T-helper 2 cell treated with Interferon-gamma antibody and Interleukin-4, amounts not matched to agents 100 ng/mL and 5 ng/mL, for 36 hours (primary cell): ENCODE measurements around the gene CCR7. TPM values are rescaled to one million over a fixed set of nuclear protein-coding genes. Genes with fewer than 3 reads are reported as not detected.
"Not testable (repeated sequence)": the region's sequence is repeated elsewhere in the genome, so short reads cannot be mapped to it uniquely, and the experiment has no call there.

Experiments used
- intact Hi-C: fragments of 100-400 bp; cut with micrococcal nuclease; formaldehyde crosslinking; loops from one replicate; pipeline ENCODE4 v1.15.1; 2023
- total RNA-seq: library from RNA; stranded (reverse); gene quantifications from 2 replicates; pipeline ENCODE4 v1.2.3, GENCODE V29; 2022

The CCR7 gene
- total RNA-seq, 1 donor from 2014 or later, result 113 TPM

DNA sequence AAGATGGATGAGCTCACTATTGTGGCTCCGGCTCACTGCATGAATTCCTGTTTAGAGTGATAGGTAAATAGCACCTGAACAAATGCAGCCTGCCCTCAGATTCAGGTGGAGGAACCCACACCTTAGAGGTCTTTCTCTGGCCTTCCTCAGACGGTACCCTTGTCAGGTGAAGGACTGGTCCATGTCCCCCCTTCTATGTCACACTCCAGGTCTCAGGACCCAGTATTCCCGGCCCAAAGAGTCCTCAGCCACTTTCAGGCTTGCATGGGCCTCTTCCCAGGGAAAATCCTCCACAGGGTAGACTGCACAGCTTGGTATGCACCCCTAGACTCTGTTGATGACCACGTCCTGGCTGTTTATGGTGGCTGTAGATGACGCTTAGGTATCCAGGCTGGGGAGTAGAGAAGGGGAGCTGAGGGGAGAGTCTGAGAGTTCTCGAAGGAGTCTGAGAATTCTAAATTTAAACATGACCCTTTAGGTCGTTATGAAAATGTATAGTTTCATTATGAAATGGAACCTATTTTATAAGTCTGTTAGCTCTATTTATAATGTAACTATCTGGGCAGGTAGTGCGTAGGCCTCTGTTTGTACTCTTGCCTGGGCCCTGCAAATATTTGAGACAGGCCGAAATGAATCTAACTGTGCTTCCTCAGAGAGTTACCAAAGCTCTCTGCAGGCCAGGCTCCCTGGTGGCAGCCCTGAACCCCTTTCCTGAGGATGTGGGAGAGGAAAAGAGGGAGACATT lies 32.5 kb upstream of the CCR7 start:
- intact Hi-C loops, result loop anchor here (1.0 to 2.0 kb wide), 2 partner anchors 21 to 32 kb away; partner anchors contain the start of gene CCR7

DNA sequence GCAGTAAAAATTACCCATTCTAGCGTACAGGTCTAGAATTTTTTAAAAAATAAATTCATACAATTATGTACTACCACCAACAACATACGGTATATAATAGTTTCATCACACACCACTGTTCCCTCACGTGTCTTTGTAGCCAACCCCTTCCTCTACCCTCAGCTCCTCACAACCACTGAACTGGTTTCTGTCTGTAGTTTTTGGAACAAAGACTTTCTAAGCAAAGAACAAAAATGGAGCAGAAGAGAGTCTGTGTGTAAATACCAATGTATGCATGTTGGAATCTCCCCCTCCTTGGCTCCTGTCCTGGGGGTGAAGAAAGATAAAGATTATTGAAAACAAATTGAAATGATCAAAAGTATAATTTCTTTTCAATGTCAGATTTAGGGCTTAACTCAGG lies 31.9 kb upstream of the CCR7 start:
- intact Hi-C loops, result no loop called here

DNA sequence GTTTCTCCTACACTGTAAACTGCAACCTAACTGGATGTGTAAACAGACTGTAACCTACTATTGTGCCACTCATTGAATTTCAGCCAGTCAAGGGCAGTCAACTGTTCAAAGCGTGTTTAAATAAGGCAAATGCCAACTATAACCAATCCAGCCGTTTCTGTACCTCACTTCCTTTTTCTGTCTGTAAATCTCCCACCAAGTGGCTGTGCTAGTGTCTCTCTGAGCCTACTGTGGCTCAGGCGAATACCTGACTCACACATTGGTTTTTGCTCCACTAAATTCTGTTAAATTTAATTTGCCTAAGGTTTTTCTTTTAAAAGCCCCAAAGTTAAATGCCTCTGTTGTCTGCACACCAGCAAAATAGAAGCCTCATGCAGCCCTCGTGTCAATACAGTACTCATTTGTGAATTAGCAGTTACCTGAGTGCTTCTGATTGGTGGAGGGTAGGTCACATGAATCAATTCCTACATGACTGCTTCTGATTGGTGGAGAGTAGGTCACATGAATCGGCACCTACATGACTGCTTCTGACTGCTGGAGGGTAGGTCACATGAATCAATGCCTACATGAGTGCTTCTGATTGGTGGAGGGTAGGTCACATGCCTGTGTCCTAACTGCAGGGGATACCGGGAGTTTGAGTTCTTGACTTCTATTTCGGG lies 31.1 kb upstream of the CCR7 start:
- intact Hi-C loops, result no loop called here

DNA sequence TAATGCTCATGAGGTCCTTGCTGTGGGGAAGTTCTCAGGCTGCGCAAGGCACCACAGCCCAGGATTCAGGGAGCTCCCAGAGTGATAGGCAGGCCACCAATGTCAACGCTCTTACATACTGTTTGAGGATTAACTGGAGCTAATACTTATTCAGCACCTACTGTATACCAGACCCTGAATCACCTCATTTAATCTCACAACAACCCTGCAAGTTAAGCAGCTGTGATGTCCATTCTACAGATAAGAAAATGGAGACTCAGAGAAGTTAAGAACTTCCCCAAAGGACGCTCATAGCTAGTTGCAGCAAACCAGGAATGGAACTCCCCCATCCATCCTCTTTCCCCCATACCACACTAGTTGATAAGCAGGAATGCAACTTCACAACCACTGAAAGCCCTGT lies 25.5 kb upstream of the CCR7 start:
- intact Hi-C loops, result no loop called here

DNA sequence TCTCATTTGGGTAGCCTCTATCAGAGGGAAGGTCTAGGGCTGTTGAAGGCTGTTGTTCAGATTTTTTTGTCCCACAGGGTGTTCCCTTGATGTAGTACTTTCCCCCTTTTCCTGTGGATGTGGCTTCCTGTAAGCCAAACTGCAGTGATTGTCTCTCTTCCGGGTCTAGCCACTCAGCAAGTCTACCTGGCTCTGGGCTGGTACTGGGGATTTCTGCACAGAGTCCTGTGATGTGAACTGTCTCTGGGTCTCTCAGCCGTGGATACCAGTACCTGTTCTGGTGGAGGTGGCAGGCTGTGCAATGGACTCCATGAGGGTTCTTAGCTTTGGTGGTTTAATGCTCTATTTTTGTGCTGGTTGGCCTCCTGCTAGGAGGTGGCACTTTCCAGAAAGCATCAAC lies 23.3 kb upstream of the CCR7 start:
- intact Hi-C loops, result no loop called here

DNA sequence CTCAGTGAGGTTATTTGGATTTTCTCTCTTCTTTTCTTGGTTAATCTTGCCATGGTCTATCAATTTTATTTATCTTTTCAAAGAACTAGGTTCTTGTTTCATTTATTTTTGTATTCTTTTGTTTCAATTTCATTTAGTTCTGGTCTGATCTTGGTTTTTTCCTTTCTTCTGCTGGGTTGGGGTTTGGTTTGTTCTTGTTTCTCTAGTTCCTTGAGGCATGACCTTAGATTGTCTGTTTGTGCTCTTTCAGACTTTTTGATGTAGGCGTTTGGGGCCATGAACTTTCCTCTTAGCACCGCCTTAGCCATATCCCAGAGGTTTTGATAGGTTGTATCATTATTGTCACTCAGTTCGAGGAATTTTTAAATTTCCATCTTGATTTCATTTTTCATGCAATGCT lies 21.0 kb upstream of the CCR7 start:
- intact Hi-C loops, result not testable (repeated sequence)

DNA sequence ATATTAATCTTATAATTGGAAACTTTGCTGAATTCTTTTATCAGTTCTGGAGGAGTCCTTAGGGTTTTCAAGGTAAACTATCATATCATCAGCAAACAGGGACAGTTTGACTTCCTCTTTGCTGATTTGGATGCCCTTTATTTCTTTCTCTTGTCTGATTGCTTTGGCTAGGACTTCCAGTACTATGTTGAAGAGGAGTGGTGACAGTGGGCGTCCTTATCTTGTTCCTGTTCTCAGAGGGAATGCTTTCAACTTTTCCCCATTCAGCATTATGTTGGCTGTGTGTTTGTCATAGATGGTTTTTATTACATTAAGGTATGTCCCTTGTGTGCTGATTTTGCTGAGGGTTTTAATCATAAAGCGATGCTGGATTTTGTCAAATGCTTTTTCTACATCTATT lies 19.7 kb upstream of the CCR7 start:
- intact Hi-C loops, result not testable (repeated sequence)

DNA sequence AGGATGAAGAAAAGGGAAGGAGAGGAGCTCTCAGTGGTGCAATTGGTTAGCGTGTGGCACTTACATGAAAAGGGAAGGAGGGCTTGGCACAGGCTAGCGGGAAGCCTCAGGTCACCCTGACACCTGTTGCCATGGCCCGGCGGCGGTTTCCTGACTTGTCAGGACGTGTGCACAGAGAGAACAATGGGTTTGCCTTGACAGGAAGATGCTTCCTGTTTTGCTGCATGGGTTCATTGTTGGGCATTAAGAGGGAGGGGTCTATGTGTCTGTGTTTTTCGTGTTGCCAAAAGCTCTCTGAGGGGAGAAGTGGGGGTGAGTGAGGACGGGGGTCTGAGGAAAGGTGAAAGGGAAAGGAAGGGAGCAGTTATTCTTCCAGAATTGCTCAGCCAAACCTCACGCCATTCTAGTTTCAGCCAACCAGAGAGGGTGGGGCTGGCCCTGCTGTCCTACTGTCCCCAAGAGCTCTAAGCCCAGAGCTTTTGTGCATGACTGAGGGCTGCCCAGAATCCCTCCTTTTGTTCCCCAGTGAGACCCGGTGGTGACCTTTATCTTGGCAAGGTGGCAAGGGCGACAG lies 17.1 kb upstream of the CCR7 start:
- intact Hi-C loops, result loop anchor here (2.0 kb wide), 1 partner anchor 22 kb away; no protein-coding TSS in a partner anchor

DNA sequence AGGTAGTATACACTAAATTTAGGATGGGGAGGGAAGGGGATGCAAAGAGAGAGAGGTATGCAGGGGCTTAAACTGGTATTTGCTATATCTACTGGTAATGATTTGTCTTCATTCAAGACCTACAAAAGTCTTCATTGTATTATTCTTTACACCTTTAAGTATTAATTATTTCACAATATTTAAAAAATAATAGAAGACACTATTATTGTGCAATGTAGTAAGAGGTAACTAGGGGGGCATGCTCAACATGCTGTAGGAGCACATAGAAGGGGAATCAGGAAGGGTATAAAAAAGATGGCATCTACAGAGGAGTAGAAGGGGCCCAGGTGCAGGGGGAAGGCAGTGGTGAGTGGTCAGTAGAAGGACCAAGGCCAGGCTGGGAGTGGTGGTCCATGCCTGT lies 14.9 kb upstream of the CCR7 start:
- intact Hi-C loops, result no loop called here

DNA sequence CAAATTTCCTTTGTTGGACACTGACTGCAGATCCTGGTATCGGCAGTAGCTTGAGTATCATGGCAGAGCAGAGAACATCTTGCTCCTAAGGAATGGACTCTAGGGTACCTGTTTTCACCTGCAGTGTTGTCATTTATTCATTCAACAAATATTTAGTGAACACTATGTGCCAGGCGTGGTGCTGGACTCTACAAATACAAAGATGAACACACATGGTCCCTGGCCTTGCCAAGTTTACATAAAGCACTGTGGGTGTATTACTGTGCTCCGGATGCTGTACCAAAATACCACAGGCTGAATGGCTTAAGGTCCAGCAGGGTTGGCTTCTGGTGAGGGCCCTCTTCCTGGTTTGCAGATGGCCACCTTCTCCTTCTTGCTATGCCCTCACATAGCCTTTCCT lies 14.2 kb upstream of the CCR7 start:
- intact Hi-C loops, result no loop called here

DNA sequence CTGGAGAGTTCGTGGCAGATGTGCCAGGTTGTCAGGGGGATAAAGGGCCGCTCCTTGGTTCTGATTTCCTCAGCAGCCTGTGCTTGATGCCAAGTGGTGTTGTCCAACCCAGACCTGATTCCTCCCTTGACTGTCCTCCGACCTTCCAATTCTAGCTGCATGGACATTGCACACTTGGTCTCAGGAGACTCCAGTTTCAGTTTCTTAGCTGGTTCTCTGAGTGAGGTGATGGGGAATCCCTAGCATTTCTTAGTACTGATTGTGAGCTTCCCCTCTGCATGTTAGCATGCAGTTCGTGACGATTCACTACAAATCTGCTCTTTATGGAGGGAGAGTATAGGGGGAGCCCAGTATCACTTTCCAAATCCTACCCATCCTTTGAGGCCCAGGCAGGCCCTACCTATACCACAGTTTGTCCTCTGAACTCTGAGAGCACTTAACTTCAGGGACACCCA lies 12.4 kb upstream of the CCR7 start:
- intact Hi-C loops, result loop anchor here (2.0 kb wide), 1 partner anchor 21 kb away; no protein-coding TSS in a partner anchor

DNA sequence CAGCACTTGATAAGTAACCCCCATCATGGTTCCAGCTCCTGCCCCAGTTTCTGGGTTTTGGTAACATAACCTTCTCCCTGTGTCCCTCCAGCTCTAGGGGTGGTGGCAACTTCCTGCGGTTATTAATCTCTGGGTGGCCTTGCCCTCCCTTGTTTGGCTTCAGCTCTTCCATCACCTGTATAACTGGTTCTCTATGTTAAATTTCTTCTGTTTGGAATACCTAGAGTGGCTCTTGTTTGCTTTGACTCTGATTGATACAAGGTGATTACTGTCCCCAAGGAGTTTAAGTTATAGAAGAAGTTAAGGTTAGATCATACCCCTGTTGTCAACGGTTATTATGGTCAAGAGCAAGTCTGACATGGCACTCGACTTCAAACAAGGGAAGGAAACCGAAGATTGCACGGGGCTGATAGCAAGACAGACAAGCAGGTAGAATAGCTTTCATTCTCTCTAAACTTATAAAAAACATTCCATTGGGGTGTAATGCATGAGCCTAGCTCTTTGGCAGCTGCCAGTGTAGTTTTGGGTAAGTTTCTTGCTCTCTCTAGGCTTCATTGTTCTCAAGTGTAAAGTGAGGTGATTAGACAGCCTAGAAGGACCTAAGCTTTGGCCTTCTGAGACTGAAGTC lies 11.0 kb upstream of the CCR7 start:
- intact Hi-C loops, result loop anchor here (2.0 kb wide), 1 partner anchor 23 kb away; no protein-coding TSS in a partner anchor

DNA sequence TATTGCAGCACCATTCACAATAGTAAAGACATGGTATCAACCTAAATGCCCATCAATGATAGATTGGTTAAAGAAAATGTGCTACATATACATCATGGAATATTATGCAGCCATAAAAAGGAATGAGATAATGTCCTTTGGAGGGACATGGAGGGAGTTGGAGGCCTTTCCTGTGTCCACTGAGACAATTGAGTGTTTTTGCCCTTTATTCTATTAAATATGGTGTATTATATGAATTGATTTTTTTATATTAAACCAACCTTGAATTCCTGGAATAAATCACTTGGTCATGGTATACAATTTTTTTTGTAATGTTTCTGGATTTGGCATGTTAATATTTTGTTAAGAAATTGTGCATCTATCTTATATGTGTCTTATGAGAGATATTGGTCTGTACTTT lies 9.0 kb upstream of the CCR7 start:
- intact Hi-C loops, result no loop called here

DNA sequence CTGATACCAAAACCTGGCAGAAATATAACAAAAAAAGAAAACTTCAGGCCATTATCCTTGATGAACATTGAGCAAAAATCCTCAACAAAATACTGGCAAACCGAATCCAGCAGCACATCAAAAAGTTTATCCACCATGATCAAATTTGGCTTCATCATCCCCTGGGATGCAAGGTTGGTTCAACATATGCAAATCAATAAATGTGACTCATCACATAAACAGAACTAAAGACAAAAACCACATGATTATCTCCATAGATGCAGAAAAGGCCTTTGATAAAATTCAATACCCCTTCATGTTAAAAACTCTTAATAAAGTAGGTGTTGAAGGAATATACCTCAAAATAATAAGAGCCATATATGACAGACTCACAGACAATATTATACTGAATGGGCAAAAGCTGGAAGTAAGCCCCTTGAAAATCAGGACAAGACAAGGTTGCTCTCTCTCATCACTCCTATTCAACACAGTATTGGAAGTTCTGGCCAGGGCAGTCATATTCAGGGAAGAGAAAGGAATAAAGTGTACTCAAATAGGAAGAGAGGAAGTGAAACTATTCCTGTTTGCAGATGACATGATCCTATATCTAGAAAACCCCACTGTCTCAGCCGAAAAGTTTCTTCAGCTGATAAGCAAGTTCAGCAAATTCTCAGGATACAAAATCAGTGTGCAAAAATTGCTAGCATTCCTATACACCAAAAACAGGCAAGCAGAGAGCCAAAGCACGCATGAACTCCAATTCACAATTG lies 7.1 kb upstream of the CCR7 start:
- intact Hi-C loops, result not testable (repeated sequence)

DNA sequence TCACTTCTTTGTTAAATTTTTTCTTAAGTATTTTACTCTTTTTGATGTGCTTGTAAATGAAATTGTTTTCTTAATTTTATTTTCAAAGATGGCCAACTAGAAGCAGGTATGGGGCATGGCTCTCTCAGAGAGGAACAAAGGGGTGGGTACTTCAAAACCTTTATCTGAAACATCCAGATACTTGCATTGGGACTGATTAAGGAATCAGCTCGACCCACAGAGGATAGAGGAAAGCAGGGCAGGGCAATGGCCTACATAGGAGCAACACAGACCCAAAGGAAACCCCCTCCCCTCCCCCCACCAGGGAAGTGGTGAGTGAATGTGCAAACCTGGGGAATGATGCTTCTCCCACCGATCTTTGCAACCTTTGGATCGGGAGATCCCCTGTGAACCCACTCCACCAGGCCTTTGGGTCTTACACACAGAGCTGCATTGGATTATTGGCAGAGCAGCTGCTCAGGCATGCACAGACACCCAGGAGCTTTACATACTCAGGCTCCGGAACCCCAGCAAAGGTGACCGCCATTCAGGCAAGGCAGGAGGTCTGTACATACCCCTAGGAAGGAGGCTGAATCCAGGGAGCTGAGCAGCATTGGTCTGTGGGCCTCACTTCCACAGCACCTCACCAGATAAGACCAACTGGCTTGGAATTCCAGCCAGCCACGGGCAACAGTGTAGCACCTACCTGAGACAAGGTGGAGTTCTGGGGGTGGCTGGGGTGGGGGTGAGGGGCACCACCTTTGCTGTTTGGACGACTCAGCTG lies 3.0 kb upstream of the CCR7 start:
- intact Hi-C loops, result loop anchor here (10.0 kb wide), 1 partner anchor 247 kb away; no protein-coding TSS in a partner anchor

DNA sequence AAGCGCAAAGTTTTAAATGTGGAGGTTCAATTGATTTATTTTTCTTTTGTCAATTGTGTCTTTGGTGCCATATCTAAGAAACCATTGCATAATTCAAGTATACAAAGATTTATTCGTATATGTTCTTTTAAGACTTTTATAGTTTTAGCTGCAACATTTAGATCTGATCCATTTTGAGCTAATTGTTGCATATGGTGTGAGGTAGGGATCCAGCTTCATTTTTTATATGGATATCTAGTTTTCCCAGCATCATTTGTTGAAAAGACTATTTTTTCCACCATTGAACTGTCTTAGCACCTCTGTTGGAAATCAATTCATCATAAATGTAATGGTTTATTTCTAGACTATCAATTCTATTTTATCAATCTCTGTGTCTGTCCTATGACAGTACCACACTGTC lies 2.1 kb upstream of the CCR7 start:
- intact Hi-C loops, result loop anchor here (10.0 kb wide), 1 partner anchor 247 kb away; no protein-coding TSS in a partner anchor

DNA sequence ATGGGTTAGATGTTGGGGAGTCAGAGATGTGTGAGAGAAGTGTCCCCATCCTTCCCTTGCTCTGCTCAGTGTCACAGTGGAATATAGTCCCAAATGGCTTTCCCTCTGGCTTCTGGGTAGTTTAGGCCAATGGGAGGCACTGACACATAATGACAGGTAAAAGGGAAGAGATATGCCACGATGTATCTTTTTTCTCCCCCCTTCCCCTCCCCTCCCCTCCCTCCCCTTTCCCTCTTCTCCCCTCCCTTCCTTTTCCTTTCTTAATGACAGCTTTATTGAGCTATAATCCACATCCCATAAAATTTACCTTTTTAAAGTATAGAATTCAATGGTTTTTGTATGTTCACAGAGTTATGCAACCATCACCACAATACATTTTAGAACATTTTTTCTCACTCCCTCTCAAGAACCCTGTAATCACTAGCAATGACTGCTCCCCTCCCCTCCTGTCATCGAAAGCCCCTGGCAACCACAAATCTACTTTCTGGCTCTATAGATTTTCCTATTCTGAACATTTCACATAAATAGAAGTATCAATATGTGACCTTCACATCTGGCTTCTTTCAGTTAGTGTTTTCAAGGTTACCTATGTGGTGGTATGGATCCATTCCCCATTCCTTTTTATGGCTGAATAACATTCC lies 617 bp upstream of the CCR7 start:
- intact Hi-C loops, result loop anchor here (1.0 to 10.0 kb wide), 2 partner anchors 32 to 249 kb away; no protein-coding TSS in a partner anchor

DNA sequence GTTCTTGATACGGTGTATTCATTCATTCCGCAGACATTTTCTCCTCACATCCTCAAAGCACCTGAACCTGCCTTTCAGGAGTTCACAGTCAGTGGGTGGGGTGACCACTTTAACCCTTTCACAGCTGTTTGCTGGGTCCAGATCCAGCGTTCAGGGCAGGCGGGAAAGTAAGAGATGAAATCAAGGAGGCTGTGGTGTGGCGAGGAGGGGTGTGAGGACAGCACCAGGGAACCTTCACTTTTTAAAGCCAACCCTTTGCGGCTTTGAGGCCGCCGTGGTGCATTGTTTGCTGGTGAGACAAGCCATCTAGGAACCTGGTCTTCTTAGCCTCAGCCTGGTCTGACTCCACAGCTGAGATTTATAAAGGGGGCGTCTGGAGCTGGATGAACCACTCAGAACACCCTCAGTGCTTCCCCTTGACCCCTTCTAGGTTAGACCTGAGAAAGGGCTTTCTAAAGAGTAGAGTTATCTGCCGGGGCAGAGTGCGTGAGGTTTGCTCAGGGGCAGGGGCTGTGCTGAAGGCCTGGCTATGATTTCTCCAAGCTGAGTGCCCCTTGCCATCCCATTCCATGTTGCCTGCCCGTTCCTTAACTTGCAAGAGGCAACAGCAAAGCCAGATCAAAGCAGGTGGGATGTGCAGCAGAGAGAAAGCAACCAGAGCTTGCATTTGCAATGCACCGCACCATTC lies 933 bp downstream of the CCR7 start:
- intact Hi-C loops, result loop anchor here (10.0 kb wide), 1 partner anchor 250 kb away; no protein-coding TSS in a partner anchor
